ENCODE data around the gene ARHGEF16.

GRCh38 chr1:3518756-3519155, 64.3 kb downstream of the ARHGEF16 start:
- TF ChIP-seq CTCF (IDR thresholded peaks at IDR 0.05) (no peak), ARID4B (CRISPR knock-in tag; IDR thresholded peaks at IDR 0.05; ENCODE audit: borderline replicate concordance) (no peak), NR2C2 (CRISPR knock-in tag; IDR thresholded peaks at IDR 0.05) (no peak), PREB (CRISPR knock-in tag; IDR thresholded peaks at IDR 0.05; ENCODE audit: borderline replicate concordance) (no peak)

Data from WTC11 (cell line).